Skeletal muscle tissue (tissue), 4 donors: Measurements from ENCODE around the gene RPAP3. TPM values are rescaled to one million over a fixed set of nuclear protein-coding genes. Genes with fewer than 3 reads are reported as not detected.
"Not testable (repeated sequence)": the region's sequence is repeated elsewhere in the genome, so short reads cannot be mapped to it uniquely, and the experiment has no call there.

Experiments
- H3K27ac ChIP-seq: one replicate; pipeline ENCODE4 v1.7.0; 2013; ENCODE audit warnings: mild to moderate bottlenecking, low read depth, low read length, inconsistent platforms
- H3K27me3 ChIP-seq, 3 donors: one replicate each; pipeline ENCODE4 v1.7.0; 2013; ENCODE audit warnings: low read length in 3 of 3; ENCODE audit not compliant: control insufficient read depth in 3 of 3, insufficient read depth in 3 of 3
- H3K36me3 ChIP-seq, 3 donors: one replicate each; pipeline ENCODE4 v1.7.0; 2013; ENCODE audit warnings: low read length in 3 of 3; ENCODE audit not compliant: control insufficient read depth in 3 of 3, insufficient read depth in 3 of 3
- H3K4me1 ChIP-seq, 3 donors: one replicate each; pipeline ENCODE4 v1.7.0; 2013; ENCODE audit warnings: low read length in 3 of 3, mild to moderate bottlenecking in 3 of 3; ENCODE audit not compliant: control insufficient read depth in 3 of 3, insufficient read depth in 3 of 3
- H3K4me3 ChIP-seq, 3 donors: one replicate each; pipeline ENCODE4 v1.7.0; 2013; ENCODE audit warnings: low read length in 3 of 3
- H3K9ac ChIP-seq, 3 donors: one replicate each; pipeline ENCODE4 v1.7.0; 2013; ENCODE audit warnings: low read length in 3 of 3, mild to moderate bottlenecking in 3 of 3, moderate library complexity in 2 of 3, low read depth in 1 of 3
- H3K9me3 ChIP-seq, 3 donors: one replicate each; pipeline ENCODE4 v1.7.0; 2013; ENCODE audit warnings: low read length in 3 of 3; ENCODE audit not compliant: control insufficient read depth in 3 of 3
- total RNA-seq: library from RNA; depleted of rRNA; stranded (reverse); fragments of >200 nt; gene quantifications from one replicate; pipeline ENCODE4 v1.2.3, GENCODE V29; 2014
- donor health status: Osteomylitis.

RPAP3 gene
- total RNA-seq, 1 donor from 2014 or later: 5.2 TPM

- H3K36me3 ChIP-seq: peaks cover 9 to 28% (median 20%) of the 10 kb centered on the region in 3 donors
Observed at GRCh38 chr12:47698631-47699030, 7.2 kb downstream of the RPAP3 start.

GRCh38 chr12:47698055-47698454 lies 7.8 kb downstream of the RPAP3 start:
- Histone ChIP-seq H3K27me3 (no peaks in the 10 kb centered on the region), H3K4me3 (no peak overlapping the region), H3K27ac (no peak overlapping the region), H3K9me3 (no peaks in the 10 kb centered on the region), H3K36me3 (peaks cover 9 to 28% (median 20%) of the 10 kb centered on the region in 3 donors), H3K4me1 (no peaks in the 10 kb centered on the region), H3K9ac (no peak overlapping the region)

More at GRCh38 chr12:47698631-47699030, 7.2 kb downstream of the RPAP3 start:
- no peaks in the 10 kb centered on the region for H3K27me3 ChIP-seq
- no peak overlapping the region for H3K27ac ChIP-seq
- H3K9ac ChIP-seq: no peak overlapping the region
- H3K4me1 ChIP-seq: peaks cover 0 to 3% (median 0%) of the 10 kb centered on the region in 3 donors
- no peaks in the 10 kb centered on the region for H3K9me3 ChIP-seq
- no peak overlapping the region for H3K4me3 ChIP-seq

GRCh38 chr12:47689215-47689614 lies 16.6 kb downstream of the RPAP3 start:
- Histone ChIP-seq H3K9ac (peak overlapping the region in 1 of 3 donors; percentile 43), H3K27me3 (no peaks in the 10 kb centered on the region), H3K4me1 (no peaks in the 10 kb centered on the region), H3K4me3 (no peak overlapping the region), H3K9me3 (no peaks in the 10 kb centered on the region), H3K36me3 (peaks cover 5 to 18% (median 9%) of the 10 kb centered on the region in 3 donors), H3K27ac (no peak overlapping the region)

DNA sequence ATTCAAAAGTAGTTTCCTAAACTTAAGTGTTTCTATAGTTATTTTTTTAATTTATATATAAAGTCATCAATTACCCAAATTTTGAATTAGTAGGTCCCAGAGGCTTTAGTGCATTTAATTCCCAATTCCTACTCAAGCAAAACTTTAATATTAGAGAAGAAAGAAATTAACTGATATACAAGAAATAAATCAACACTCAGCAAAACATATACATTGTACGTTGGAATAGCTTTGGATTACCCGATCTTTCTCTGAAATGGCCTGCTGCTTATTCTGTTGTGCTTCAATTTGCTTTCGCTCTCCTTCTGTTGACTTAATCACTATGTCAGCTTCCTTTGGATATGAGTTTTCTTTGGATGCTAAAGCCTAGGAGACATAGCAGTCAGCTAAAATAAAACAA lies 18.2 kb downstream of the RPAP3 start:
- Histone ChIP-seq H3K4me1 (no peaks in the 10 kb centered on the region), H3K27ac (no peak overlapping the region), H3K36me3 (peaks cover 5 to 21% (median 9%) of the 10 kb centered on the region in 3 donors), H3K9ac (no peak overlapping the region), H3K9me3 (no peaks in the 10 kb centered on the region), H3K27me3 (no peaks in the 10 kb centered on the region), H3K4me3 (no peak overlapping the region)

GRCh38 chr12:47686645-47687240 lies 19.1 kb downstream of the RPAP3 start:
- no peak overlapping the region for H3K27ac ChIP-seq
- no peaks in the 10 kb centered on the region for H3K9me3 ChIP-seq
- H3K27me3 ChIP-seq: no peaks in the 10 kb centered on the region
- H3K36me3 ChIP-seq: peaks cover 5 to 18% (median 9%) of the 10 kb centered on the region in 3 donors
- H3K4me3 ChIP-seq: no peak overlapping the region
- no peak overlapping the region for H3K9ac ChIP-seq
- no peaks in the 10 kb centered on the region for H3K4me1 ChIP-seq

GRCh38 chr12:47679785-47680184 lies 26.0 kb downstream of the RPAP3 start:
- Histone ChIP-seq H3K9me3 (no peaks in the 10 kb centered on the region), H3K27me3 (no peaks in the 10 kb centered on the region), H3K9ac (no peak overlapping the region), H3K4me3 (no peak overlapping the region), H3K27ac (no peak overlapping the region), H3K36me3 (peaks cover 0 to 18% (median 3%) of the 10 kb centered on the region in 3 donors), H3K4me1 (no peaks in the 10 kb centered on the region)

DNA sequence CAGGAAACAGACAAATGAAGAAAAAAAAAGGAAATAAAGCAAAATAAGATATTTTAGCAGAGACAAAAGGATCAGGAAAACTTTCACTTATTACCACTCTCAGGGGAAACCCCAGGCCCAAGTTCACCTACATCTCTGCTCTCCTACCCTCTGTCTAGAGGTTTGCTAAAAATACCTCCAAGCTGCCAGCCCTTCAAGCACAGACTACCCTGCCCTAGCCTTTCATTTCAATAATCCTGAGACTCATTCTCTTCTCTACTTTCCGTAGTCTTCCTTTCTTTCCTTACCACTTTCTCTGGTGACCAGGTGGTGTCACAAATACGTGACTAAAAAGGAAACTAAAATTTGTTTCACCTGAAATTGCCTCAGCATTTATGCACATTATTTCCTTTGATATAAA lies 33.8 kb downstream of the RPAP3 start:
- Histone ChIP-seq H3K9ac (no peak overlapping the region), H3K9me3 (no peaks in the 10 kb centered on the region), H3K36me3 (peaks cover 0 to 18% (median 8%) of the 10 kb centered on the region in 3 donors), H3K4me1 (no peaks in the 10 kb centered on the region), H3K27ac (no peak overlapping the region), H3K4me3 (no peak overlapping the region), H3K27me3 (no peaks in the 10 kb centered on the region)

GRCh38 chr12:47667935-47668334 lies 37.9 kb downstream of the RPAP3 start:
- not testable (repeated sequence) for H3K9ac ChIP-seq, H3K27ac ChIP-seq, H3K4me1 ChIP-seq, H3K27me3 ChIP-seq, H3K4me3 ChIP-seq, H3K9me3 ChIP-seq
- H3K36me3 ChIP-seq: peaks cover 0 to 40% (median 24%) of the 10 kb centered on the region in 3 donors

DNA sequence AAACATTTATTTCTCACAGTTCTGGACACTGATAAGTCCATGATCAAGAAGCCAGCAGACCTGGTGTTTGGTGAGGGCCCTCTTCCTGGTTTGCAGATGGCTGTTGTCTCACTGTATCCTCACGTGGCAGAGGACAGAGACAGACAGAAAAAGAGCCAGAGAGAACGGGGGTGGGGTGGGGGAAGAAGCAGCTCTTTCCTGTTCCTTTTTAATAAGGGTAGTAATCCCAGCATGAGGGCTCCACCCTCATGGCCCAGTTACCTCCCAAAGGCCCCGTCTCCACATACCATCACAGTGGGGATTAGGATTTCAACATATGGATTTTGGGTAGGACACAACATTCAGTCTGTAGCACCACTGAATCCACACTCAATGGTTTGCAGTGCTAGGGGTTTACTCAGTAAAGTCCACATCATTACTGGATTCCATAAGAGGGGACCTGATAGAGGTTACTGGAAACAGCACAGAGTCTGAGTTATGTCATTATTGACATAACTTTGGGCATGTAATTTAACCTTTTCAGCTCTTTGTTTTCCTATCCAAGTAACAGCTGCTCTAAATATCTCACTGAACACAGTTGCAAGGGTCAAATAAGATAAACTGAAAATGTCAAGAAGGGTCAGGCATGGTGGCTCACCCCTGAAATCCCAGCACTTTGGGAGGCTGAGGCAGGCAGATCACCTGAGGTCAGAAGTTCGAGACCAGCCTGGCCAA lies 53.2 kb downstream of the RPAP3 start:
- Histone ChIP-seq H3K4me1 (peaks cover 4 to 6% (median 5%) of the 10 kb centered on the region in 3 donors), H3K9ac (no peak overlapping the region), H3K27me3 (no peaks in the 10 kb centered on the region), H3K9me3 (no peaks in the 10 kb centered on the region), H3K36me3 (no peaks in the 10 kb centered on the region), H3K27ac (no peak overlapping the region), H3K4me3 (no peak overlapping the region)
